GM21786 (cell line): ENCODE data around the gene SLC4A3.
A peak's percentile ranks its signal among the peaks of the same experiment; 100 is the strongest.
"Not testable (repeated sequence)": the region's sequence is repeated elsewhere in the genome, so short reads cannot be mapped to it uniquely, and the experiment has no call there.

Source experiments
- ATAC-seq: cut with Tn5 transposase; IDR thresholded peaks from one replicate; pipeline ENCODE4 v1.9.1; 2021; ENCODE audit not compliant: unreplicated experiment

Gene SLC4A3

DNA sequence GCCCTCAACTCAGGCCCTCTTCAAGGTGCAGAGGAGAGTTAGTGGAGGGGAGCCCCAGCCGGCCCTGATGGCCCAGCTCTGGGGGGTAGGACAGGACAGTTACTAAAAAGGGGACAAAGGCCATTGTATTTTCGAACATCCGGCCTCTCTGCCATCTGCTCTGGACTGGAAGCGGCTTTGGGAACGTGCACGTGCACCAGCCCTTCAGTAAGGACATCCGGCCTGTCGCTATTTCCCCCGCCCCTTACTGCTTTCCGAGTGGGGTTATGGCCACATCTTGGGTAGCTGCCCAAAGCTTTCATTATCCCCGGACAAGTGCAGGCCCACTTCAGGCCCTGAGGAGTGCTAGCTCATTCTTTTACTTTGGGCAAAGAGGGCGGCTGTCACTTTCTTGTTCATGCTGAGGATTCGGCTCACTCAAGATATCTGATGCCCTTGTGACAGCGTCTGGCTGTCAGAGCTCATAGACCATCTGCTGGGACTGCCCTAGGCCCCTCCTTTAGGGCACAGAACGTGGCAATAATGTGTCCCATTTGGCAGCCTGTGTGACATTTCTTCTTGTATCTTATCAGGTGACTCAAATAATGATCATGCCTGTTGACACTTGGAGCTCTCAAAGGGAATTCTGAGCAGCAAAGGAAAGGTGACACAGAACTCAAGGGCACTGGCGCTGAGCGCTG, 17.5 kb downstream of the SLC4A3 start:
- ATAC-seq, result no peak

DNA sequence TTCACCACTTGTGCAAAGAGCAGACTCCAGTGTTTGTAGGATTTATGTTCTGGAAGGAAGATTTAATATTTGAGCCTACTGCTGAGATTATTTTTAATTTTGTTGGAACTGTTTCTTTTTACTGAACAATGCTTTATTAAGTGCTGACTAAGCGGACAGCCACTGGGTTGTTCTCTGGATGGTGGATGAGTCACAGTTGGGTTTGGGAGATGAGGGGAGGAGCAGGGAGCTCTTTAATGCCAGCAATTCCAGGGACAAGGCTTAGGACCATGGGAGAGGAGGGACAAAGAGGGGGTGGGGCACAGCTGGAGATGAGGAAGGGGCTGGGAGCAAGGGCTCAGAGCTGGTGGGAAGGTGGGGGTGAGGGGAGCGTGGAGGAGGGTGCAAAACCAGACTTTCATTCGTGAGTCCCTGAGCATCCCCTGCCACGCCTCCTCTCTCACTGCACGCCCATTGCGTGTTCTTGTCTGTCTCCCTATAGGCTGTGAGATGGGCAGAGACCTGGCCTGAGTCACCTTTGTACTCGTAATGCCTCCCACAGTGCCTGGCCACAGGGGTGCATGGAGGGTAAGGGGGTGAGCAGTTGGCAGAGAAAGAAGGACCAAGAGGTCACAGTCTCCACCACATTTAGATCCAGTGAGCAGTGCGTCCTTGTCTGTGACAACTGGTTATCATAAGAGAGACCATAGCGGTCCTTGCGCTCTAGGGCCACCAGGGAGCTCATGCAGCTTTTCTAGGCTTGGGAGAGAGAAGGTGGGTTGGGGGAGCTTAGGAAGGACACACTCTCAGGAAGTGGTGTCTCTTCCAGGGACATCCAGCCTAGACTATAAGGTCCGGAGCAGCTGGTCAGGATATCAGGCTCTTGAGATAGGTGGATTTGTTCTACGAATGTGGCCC, 18.4 kb downstream of the SLC4A3 start:
- no peak for ATAC-seq

- ATAC-seq, result no peak
Measured at GRCh38 chr2:219648176-219648575, 20.7 kb downstream of the SLC4A3 start.

DNA sequence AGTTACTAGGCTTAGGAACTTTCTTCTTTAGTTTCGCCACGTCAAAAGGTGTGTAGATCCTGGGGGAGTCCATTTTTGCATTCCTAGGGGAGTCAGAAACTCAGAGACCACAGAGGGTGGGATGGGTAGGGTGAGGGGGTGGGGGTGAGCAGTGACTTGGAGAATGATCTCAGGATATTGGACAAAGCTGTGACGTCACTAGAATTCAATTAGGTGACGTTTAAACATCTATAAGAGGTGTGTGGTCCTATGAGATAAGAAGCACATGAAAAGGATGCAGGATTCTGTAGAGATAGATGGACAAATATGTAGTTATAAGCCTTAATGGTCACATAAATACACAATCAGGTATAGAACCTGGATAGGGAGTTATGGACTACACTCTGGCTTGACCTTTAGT, 21.5 kb downstream of the SLC4A3 start:
- no peak for ATAC-seq

DNA sequence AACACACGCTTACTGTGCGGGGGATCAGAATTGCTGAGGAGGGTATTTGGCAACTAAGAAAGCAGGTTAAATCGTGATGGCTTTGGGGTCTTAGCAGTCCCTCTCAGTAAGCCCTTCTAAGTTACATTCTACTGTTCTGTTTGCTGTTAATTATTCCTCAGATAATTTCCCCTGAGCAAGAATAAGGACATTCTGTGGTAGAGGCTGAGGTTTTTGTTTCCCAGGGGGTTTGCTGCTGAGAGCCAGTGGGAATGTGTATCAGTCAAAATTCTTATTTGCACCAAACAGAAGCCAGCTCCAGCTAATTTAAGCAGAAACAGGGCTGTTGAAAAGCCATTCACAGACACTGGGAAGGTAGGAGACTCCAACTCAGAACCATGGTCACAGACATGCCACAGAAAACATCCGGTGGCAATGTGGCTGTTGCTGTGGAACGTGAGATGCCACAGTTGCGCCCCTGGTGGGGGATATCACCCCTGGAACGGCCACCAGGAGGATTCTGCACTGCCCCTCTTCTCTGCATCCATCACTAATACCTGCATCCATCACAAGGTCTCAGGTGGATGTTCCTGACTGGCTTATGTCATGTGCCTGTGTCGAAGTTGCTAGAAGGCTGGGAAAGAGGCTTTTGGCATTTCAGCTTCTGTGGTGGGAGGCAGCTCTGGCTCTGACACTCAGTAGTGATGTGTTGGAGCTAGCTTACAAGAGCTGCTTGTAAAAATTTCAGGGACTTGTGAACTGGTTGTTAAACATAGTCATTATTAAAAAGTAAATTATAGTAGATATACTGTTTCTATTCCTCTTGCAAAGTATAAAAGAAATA, 23.2 kb downstream of the SLC4A3 start:
- ATAC-seq, result peak; percentile 53

GRCh38 chr2:219651656-219652055, 24.2 kb downstream of the SLC4A3 start:
- not testable (repeated sequence) for ATAC-seq

DNA sequence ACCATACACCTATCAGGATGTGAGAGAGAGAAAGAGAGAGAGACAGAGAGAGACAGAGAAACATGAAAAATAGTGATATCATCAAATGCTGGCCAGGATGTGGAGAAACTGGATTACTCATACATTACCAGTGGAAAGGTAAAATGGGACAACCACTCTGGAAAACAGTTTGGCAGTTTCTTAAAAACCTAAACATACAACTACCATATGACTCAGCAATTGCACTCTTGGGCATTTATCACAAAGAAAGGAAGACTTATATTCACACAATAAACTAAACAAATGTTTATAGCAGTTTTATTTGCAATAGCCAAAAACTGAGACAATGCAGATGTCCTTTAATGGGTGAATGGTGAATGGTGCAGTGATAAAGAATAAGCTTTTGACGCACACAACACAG, 29.1 kb downstream of the SLC4A3 start:
- no peak for ATAC-seq

DNA sequence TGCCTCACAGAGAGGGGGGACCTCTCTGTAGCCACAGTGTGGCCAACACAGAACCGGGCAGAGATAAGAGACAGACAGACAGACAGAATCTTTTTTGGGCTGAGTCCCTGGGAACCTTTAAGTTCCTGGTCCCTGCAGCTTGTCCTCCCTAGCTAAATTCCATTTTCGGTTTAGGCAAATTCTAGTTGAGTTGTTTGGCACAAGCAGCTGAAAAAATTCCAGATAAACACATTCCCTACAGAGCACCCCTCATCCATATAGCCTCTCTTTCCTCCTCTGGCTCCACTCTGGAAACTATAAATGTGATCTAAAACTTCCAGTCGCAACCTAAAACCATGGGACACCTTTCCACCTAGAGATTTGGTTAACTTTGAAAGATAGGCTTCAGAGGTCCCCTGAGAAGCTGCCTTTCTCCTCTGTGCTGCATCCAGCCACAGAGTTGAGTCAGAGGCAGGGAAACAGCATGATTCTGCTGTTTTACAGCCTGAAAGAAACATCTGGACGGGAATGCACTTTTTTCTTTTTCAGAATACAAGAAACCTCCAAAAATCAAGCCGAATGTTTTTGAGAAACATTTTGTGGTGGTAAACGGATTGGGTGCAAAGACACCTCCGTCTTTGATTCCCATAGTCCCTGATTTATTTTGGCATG, 30.9 kb downstream of the SLC4A3 start:
- no peak for ATAC-seq

- no peak for ATAC-seq
Measured at GRCh38 chr2:219658874-219659273, 31.4 kb downstream of the SLC4A3 start.

DNA sequence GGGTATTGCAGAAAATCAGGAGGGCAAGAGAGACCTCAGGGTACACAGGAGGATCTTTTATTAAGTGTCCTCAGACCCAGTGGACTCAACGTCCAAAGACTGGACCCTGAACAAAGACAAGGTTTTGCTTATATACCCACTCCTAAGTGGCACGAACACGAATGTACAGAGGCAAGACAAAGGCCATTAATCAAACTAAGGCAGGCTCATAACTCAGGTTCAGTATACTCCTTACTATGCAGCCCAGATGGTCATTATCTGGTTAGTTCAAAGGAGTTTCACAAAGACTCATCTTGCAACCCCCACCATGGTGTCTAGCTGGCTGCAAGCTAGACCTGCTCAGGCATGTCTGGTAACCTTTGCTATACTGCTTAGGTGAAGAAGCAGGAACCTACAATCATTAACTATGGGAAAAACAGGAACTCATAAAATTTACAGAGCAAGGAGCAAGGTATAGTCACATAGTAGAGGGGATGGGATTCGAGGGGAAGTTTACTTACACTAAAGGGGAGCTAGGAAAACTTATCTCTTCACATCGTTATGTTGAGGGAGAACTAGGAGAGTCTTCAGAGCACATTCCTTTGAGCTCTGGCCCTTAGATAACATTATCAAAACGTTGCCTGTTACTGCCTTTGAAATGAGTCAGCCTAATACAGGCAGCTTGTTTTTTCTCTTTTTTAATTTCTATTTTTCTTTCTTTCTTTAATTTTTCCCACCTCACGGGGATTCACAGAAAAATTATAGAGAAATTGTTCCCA, 33.9 kb downstream of the SLC4A3 start:
- ATAC-seq, result peak; percentile 91

- no peak for ATAC-seq
Measured at GRCh38 chr2:219661955-219662395, 34.5 kb downstream of the SLC4A3 start.

DNA sequence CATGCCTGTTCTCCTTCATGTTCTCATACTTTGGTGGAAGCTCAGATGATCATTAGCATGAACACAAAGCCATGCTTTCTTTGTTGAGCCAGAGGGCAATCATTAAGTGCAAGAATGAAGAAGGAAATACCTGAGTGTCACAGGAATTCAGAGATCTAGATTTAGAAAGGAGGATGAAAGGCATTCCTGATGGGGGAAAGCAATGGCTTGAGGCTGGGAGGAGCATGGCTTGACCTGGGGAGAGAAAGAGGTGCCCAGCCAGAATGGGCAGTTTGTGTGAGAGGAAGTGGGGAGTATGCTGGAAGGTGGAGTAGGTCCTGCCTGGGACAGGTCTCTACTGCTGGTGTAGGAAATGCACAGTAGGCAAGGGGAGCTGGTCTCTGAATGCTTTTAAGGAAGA, 35.1 kb downstream of the SLC4A3 start:
- no peak for ATAC-seq

DNA sequence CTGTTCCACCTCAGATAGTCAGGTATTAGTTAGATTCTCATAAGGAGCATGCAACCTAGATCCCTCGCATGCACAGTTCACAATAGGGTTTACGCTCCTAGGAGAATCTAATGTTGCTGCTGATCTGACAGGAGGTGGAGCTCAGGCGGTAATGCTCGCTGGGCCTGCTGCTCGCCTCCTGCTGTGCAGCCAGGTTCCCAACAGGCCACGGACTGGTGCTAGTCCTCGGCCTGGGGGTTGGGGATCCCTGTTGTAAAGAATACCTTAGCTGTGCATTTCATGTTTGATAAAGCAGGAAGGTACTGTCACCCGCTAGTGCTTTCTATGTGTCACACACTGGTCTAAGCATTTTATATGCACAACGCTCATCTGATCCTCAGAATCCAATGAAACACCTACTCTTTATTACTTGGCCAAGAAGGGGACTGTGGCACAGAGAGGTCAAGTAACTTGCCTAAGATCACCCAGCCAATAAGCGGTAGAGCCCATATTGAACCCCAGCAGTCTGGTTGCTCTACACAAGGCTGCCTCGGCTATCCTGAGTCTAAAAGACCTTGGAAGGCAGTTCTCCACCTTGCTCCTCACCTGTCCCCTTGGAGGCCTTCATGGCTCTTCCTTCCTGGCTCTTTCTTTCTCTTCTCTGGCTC, 35.8 kb downstream of the SLC4A3 start:
- ATAC-seq, result no peak

- ATAC-seq, result no peak
Measured at GRCh38 chr2:219664041-219664440, 36.6 kb downstream of the SLC4A3 start.

DNA sequence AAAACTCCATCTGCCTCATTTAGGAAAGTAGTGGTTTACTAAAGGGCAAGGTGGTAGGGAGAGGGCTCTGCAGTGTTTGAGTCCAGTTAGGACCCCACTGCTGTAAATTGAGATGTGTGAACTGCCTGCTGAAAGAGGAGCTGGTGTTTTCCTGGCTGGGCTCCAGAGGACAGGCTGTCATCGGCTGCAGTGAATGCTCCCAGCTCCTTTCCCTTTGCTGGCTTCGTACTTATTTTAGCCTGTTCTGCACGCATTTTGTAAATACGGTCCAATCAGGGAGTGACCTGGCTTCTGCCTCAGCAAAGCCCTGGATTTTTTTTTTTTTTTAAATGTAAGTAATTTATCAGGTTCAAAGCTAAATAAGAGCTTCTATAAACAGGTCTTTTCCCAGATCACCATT, 37.5 kb downstream of the SLC4A3 start:
- ATAC-seq, result no peak

- no peak for ATAC-seq
Measured at GRCh38 chr2:219665926-219666325, 38.5 kb downstream of the SLC4A3 start.

DNA sequence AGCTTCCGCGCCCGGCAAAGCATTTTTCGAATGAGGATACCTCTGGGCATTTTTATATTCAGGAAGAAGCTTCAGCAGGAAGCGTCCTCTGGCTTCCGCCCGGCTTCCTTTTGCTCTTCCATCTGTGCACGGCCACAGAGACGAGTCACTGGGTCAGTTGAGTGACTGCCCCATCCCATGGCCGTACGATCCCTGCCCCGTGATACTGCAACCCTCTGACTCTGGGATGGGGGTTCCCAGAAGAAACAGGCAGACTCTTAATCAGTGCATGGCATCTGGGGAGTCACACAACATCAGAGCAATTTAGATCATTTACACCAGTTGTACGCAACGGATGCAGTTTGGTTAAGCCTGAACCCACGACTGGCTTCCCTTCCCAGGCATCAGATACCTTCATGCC, 40.9 kb downstream of the SLC4A3 start:
- ATAC-seq, result no peak

DNA sequence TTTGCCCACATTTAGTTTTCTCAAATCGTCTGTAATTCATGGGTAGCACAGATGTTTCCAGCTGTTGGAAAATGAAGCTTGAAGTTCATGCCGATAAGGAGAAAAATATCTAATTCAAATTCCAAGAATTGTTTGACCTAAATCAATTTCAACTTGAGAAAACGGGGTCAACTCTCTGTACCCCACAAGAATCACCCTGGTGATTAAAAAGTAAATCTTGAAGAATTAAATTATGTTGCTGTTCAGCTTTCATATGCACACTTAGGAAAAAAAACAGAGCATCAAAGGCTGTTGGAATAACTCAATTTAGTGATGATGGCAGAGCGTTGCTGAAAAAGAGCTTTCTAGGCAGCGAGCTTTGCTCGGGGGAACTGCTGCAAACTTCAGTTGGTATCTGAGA, 43.0 kb downstream of the SLC4A3 start:
- ATAC-seq, result no peak

- no peak for ATAC-seq
Measured at GRCh38 chr2:219671279-219671678, 43.8 kb downstream of the SLC4A3 start.

- no peak for ATAC-seq
Measured at GRCh38 chr2:219672406-219672805, 45.0 kb downstream of the SLC4A3 start.
